ENCODE data around the gene ADAMTSL1. TPM values are rescaled to one million over a fixed set of nuclear protein-coding genes. Genes with fewer than 3 reads are reported as not detected.

ADAMTSL1 gene
- total RNA-seq, 2 donors from 2014 or later = 1.5 TPM; not detected in 1

DNA sequence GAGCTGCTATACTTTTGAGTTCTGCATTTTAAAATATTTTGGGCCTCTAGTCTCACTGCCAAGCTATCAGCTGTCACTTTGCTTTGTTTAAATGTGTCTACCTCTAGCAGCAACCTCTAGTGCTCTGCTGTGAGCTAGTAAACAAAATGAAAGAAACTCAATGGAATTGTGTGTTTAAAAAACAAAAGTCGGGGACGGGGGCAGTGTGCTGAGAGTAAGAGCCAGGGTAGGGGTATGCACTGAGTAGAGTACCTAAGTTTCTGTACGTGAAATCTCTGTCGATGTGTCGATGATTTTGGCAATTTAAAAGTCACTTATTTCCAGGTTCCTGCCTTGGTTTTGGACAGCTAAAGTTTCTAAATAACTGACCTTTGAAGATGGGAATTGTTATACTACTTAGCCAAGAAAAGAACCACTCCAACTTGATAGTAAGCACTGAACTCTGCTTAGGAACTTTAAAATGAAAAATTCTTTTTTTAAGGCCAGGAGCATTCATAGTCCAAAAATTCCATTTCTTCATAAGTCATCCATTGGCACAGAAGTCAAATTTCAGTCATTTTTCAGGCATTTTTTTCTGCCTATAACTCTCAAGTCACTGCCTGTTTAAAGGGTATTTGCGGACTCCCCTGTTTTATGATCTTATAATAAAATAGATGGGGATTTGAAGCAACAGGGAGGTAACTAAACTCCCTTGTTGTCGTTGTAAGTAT lies 447.6 kb downstream of the ADAMTSL1 start:
- Histone ChIP-seq H3K4me1 (ENCODE audit: control insufficient read depth, insufficient read depth, low read length) (no peaks in the 10 kb centered on the region), H3K9me3 (ENCODE audit: control insufficient read depth, low read length) (no peaks in the 10 kb centered on the region), H3K27me3 (ENCODE audit: control insufficient read depth, insufficient read depth, low read length, poor library complexity, severe bottlenecking) (no peaks in the 10 kb centered on the region), H3K4me3 (ENCODE audit: low read length) (no peak overlapping the region), H3K27ac (ENCODE audit: low read depth, low read length) (no peak overlapping the region), H3K9ac (ENCODE audit: extremely low read depth, low read length, poor library complexity, severe bottlenecking) (no peak overlapping the region), H3K36me3 (ENCODE audit: control insufficient read depth, insufficient read depth, low read length) (no peaks in the 10 kb centered on the region)
- H3K36me3 Mint-ChIP-seq (ENCODE audit: low read depth) = no peaks in the 10 kb centered on the region
- H3K4me3 Mint-ChIP-seq = no peak overlapping the region
- no peak overlapping the region for H3K27ac Mint-ChIP-seq
- peaks cover 4% of the 10 kb centered on the region for H3K4me1 Mint-ChIP-seq
- TF ChIP-seq, protein P1, sequence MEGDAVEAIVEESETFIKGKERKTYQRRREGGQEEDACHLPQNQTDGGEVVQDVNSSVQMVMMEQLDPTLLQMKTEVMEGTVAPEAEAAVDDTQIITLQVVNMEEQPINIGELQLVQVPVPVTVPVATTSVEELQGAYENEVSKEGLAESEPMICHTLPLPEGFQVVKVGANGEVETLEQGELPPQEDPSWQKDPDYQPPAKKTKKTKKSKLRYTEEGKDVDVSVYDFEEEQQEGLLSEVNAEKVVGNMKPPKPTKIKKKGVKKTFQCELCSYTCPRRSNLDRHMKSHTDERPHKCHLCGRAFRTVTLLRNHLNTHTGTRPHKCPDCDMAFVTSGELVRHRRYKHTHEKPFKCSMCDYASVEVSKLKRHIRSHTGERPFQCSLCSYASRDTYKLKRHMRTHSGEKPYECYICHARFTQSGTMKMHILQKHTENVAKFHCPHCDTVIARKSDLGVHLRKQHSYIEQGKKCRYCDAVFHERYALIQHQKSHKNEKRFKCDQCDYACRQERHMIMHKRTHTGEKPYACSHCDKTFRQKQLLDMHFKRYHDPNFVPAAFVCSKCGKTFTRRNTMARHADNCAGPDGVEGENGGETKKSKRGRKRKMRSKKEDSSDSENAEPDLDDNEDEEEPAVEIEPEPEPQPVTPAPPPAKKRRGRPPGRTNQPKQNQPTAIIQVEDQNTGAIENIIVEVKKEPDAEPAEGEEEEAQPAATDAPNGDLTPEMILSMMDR (conservative IDR thresholded peaks at IDR 0.05) = no peak
- no peak for DNase-seq
- H3K9me3 Mint-ChIP-seq = no peaks in the 10 kb centered on the region
- WGBS, 2 experiments (ENCODE audit: insufficient coverage in 1 of 2, insufficient read length in 1 of 2) = 87 to 92% methylated on average over 4 to 7 of the region's 7 CpGs
- H3K27me3 Mint-ChIP-seq (ENCODE audit: insufficient read depth) = no peaks in the 10 kb centered on the region

DNA sequence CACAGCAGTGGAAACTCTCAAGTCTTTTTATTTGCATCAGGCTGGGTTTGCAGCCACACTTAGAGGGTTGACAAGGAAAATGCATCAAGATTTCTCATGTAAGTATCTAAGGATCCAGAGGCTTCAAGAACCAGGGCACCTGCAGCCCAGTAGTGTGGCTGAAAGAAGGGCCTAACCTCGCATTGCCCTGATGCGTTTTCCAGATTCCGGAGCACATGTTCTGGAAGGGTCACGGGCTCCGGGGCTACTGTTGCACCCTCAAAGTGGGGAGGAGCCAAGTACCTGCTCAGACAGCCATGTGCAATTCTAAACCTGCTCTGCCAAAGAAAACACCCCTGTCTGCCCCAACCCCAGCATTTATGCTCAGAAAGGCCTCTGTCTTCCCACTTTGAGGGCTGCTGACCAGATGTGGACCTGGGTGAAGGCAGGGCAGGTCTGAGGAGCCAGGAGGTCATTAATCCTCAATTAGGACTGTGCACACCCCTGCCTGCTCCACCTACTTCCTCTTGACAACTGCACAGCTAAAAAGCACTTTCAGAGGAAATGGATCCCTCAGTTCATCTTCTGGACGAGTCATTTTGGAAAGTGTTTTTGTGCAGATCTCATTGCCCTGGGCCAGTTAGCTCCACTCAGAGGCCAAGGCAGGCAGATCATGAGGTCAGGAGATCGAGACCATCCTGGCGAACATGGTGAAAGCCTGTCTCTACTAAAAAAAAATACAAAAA lies 448.4 kb downstream of the ADAMTSL1 start:
- H3K9me3 ChIP-seq (ENCODE audit: control insufficient read depth, low read length) = no peaks in the 10 kb centered on the region
- 90 to 96% methylated on average over 5 to 8 of the region's 8 CpGs for WGBS, 2 experiments (ENCODE audit: insufficient coverage in 1 of 2, insufficient read length in 1 of 2)
- TF ChIP-seq, protein P1 (conservative IDR thresholded peaks at IDR 0.05) = no peak
- no peaks in the 10 kb centered on the region for H3K27me3 ChIP-seq (ENCODE audit: control insufficient read depth, insufficient read depth, low read length, poor library complexity, severe bottlenecking)
- H3K4me3 Mint-ChIP-seq = no peak overlapping the region
- H3K36me3 Mint-ChIP-seq (ENCODE audit: low read depth) = no peaks in the 10 kb centered on the region
- no peaks in the 10 kb centered on the region for H3K36me3 ChIP-seq (ENCODE audit: control insufficient read depth, insufficient read depth, low read length)
- DNase-seq = no peak
- H3K27ac ChIP-seq (ENCODE audit: low read depth, low read length) = no peak overlapping the region
- H3K27me3 Mint-ChIP-seq (ENCODE audit: insufficient read depth) = no peaks in the 10 kb centered on the region
- H3K27ac Mint-ChIP-seq = no peak overlapping the region
- no peak overlapping the region for H3K9ac ChIP-seq (ENCODE audit: extremely low read depth, low read length, poor library complexity, severe bottlenecking)
- H3K9me3 Mint-ChIP-seq = no peaks in the 10 kb centered on the region
- H3K4me1 Mint-ChIP-seq = peaks cover 4% of the 10 kb centered on the region
- no peak overlapping the region for H3K4me3 ChIP-seq (ENCODE audit: low read length)
- H3K4me1 ChIP-seq (ENCODE audit: control insufficient read depth, insufficient read depth, low read length) = no peaks in the 10 kb centered on the region

- H3K4me1 Mint-ChIP-seq = peaks cover 4% of the 10 kb centered on the region
- no peak overlapping the region for H3K4me3 Mint-ChIP-seq
- H3K4me1 ChIP-seq (ENCODE audit: control insufficient read depth, insufficient read depth, low read length) = no peaks in the 10 kb centered on the region
- no peak overlapping the region for H3K27ac Mint-ChIP-seq
- H3K27me3 ChIP-seq (ENCODE audit: control insufficient read depth, insufficient read depth, low read length, poor library complexity, severe bottlenecking) = no peaks in the 10 kb centered on the region
- TF ChIP-seq, protein P1 (conservative IDR thresholded peaks at IDR 0.05) = no peak
- H3K27me3 Mint-ChIP-seq (ENCODE audit: insufficient read depth) = no peaks in the 10 kb centered on the region
- no peak overlapping the region for H3K4me3 ChIP-seq (ENCODE audit: low read length)
- H3K9ac ChIP-seq (ENCODE audit: extremely low read depth, low read length, poor library complexity, severe bottlenecking) = no peak overlapping the region
- no peaks in the 10 kb centered on the region for H3K36me3 ChIP-seq (ENCODE audit: control insufficient read depth, insufficient read depth, low read length)
- H3K9me3 Mint-ChIP-seq = no peaks in the 10 kb centered on the region
- H3K27ac ChIP-seq (ENCODE audit: low read depth, low read length) = no peak overlapping the region
- WGBS, 2 experiments (ENCODE audit: insufficient coverage in 1 of 2, insufficient read length in 1 of 2) = 96% methylated on average over 2 of the region's 2 CpGs; no CpG with 5 or more reads in 1 of the 2 experiments
- H3K9me3 ChIP-seq (ENCODE audit: control insufficient read depth, low read length) = no peaks in the 10 kb centered on the region
- no peaks in the 10 kb centered on the region for H3K36me3 Mint-ChIP-seq (ENCODE audit: low read depth)
- no peak for DNase-seq
These were observed 449.2 kb downstream of the ADAMTSL1 start for GRCh38 chr9:18923167-18923566.

Data from endodermal cell (in vitro differentiated cells).